IPS-NIHi11 (cell line): ENCODE data around the gene ZFP57.

Source experiments
- DNase-seq: peaks from one replicate; pipeline ENCODE4 v3.0.0; 2012; ENCODE audit warnings: mixed read lengths, low spot score

The ZFP57 gene

DNA sequence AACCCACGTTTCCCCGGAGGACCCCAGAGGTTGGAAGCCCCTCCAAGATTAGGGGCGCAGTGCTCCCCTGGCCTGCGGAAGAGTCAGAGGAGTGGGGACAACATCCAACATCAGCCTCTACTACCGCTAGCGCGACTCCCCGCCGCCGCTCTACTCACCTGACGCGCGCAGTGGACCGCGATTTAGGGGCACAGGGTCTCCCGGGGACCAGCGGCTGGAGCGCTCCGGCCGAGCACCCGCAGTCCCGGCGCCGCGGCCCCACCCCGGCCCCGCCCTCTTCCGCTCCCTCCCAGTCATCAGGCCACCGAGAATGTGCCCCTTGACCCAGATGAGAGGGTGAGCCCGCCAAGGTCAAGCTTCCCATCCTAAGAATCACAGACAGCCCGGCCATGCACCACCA is at the start of gene ZFP57:
Gene ZFP57 (minus strand): TSS at position 249 of the 400 bp plus-strand sequence. CDS start 4,149 bp downstream, outside the sequence.
- no peak for DNase-seq

DNA sequence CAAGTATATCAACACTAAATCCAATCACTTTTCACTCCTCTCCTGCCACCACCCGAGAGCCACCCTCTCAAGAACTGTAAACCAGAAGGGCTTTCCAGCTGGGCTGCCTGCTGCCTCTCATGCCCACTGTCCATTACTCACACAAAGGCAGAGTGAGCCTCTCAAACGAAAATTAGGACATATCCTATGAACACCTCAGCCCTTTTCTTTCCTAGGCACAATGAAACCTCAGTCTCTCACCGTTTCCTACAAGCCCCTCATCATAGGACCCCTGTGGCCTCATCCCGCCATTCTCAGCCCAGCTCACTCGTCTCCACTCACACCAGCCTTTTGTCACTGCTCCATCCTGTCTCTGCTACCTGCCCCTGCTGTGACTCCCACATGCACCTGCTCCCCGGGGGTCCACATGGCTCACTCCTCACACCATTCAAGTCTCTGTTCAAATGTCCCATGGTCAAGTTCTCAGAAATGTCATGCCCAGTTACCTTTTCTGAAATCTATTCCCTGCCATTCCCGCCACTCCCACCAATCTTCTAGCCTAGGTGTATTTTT is 49.7 kb upstream of the ZFP57 start:
- no peak for DNase-seq

DNA sequence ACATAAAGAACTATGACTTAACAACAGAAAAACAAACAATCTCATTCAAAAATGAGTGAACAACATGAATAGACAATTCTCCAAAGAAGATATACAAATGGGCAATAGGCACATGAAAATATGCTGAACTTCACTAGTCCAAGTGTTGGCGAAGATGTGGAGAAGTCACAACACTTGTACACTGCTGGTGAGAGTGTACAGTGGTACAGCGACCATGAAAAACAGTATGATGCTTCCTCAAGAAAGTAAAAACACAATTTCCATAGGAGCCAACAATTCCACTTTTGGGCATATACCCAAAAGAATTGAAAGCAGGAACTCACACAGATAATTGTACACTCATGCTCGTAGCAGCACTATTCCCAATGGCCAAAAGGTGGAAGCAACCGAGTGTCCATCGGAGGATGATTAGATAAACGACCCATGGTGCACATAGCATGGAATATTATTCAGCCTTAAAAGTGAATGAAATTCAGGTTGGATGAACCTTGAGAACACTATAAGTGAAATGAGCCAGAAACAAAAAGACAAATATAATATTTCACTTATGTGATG is 48.9 kb upstream of the ZFP57 start:
- DNase-seq: no peak

DNA sequence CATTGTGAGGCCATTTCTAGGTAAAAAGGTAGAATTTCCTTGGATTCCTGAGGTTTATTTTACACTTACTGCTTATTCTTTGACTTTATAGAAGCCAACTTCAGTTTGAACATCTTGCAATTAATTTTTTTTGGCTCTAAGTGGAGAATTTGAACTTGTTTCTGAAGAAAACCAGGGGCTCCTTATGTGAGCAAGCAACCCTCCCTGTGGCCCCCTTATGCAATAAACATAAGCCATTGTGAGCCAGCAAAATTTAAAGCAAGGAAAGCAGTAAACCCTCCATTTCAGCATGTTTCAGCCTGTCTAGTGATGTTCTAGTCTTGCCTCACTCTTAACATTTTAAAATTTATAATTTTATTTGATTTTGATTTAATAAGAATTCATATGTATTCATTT is 47.9 kb upstream of the ZFP57 start:
- DNase-seq: no peak

DNA sequence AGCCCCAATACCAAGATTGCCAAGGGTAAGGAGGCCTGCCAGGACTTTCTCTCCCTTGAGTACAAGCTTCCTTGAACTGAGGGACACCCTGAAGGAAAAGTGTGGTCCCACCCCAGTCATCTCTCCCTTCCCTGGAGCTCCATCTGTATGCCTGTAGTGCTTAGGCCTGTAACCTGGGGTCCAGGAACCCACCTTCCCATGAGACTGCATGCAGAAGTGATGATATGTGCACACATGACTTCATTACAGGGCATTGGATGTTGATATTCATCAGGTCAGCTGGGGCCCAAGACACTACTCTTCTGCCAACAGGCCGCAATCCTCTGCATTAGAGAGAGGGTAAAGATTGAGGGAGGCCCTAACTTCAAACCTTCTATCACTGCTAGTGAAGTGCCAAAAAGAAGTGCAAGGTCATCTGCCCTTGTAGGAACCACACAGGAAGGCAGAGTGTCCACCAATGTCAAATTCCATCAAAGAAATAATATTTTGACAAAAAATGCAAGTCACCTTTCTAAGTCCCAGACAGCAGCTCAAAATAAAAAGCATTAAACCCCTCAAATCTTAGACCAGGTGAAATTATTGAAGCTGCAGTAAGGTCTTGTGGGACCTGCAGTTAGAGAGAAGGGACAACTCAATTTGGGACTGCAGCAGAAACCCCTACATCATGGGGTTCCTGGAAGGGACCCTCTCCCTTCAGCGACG is 47.4 kb upstream of the ZFP57 start:
- no peak for DNase-seq

DNA sequence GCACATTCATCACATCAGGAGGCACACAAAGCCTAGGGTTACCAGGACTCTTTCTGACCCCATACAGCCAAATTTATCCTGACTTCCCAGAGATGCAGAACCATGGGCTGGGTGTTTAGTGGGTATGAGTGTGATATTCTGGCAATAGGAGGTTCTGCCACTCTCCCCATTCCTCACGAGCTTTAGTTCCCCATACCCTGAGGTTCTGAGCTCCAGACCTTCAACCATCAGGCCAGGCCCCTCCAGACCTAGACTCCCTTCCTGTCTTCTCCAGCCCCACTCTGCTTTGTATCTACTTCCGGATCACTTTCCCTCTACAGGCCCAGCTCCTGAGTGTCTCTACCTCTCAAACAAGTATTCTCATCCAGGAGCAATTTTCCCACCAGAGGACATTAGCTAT is 46.7 kb upstream of the ZFP57 start:
- no peak for DNase-seq

DNA sequence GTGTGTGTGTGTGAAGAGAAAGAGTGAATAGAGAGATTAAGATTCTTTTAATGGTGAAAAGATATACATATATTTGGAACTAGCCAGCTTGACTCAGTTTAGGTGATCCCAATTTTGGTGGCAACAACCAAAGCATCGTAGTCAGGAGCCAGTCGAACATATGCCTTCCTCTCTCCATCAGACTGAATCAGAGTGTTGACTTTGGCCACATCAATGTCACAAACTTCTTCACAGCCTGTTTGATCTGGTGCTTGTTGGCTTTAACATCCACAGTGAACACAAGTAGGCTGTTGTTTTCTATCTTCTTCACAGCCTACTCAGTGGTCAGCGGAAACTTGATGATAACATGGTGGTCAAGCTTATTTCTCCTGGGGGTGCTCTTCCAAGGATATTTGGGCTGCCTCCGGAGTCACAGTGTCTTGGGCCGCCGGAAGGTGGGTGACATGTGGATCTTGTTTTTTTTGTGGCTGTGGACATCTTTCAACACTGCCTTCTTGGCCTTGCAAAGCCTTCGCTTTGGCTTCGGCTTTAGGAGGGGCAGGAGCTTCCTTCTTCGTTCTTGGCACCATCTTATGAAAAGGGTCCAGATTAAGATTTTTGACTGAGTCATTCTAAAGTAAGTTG is 45.7 kb upstream of the ZFP57 start:
- no peak for DNase-seq

DNA sequence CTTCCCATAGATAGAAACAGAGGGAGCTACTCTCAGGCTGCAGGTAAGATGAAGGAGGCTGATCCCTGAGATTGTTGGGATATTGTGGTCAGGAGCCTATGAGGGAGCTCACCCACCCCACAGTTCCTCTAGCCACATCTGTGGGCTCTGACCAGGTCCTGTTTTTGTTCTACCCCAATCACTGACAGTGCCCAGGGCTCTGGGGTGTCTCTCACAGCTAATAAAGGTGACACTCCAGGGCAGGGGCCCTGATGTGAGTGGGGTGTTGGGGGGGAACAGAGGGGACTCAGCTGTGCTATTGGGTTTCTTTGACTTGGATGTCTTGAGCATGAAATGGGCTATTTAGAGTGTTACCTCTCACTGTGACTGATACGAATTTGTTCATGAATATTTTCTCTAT is 45.0 kb upstream of the ZFP57 start:
- no peak for DNase-seq

DNA sequence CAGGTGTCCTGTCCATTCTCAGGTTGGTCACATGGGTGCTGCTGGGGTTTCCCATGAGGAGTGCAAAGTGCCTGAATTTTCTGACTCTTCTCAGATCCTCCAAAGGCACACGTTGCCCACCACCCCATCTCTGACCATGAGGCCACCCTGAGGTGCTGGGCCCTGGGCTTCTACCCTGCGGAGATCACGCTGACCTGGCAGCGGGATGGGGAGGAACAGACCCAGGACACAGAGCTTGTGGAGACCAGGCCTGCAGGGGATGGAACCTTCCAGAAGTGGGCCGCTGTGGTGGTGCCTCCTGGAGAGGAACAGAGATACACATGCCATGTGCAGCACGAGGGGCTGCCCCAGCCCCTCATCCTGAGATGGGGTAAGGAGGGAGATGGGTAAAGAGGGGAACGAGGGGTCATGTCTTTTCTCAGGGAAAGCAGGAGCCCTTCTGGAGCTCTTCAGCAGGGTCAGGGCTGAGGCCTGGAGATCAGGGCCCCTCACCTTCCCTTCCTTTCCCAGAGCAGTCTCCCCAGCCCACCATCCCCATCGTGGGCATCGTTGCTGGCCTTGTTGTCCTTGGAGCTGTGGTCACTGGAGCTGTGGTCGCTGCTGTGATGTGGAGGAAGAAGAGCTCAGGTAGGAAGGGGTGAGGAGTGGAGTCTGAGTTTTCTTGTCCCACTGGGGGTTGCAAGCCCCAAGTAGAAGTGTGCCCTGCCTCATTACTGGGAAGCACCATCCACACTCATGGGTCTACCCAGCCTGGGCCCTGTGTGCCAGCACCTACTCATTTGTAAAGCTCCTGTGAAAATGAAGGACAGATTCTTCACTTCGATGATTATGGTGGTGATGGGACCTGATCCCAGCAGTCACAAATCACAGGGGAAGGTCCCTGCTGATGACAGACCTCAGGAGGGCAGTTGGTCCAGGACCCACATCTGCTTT is 44.3 kb upstream of the ZFP57 start:
- DNase-seq: no peak

DNA sequence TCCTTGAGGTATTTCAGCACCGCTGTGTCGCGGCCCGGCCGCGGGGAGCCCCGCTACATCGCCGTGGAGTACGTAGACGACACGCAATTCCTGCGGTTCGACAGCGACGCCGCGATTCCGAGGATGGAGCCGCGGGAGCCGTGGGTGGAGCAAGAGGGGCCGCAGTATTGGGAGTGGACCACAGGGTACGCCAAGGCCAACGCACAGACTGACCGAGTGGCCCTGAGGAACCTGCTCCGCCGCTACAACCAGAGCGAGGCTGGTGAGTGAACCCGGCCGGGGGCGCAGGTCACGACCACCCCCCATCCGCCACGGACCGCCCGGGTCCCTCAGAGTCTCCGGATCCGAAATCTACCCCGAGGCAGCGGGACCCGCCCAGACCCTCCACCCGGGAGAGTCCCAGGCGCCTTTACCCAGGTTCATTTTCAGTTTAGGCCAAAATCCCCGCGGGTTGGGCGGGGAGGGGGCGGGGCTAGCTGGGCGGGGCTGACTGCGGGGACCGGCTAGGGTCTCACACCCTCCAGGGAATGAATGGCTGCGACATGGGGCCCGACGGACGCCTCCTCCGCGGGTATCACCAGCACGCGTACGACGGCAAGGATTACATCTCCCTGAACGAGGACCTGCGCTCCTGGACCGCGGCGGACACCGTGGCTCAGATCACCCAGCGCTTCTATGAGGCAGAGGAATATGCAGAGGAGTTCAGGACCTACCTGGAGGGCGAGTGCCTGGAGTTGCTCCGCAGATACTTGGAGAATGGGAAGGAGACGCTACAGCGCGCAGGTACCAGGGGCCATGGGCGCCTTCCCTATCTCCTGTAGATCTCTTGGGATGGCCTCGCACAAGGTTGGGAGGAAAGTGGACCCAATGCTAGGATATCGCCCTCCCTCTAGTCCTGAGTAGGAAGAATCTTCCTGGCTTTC is 43.0 kb upstream of the ZFP57 start:
- peak; percentile 80 for DNase-seq

DNA sequence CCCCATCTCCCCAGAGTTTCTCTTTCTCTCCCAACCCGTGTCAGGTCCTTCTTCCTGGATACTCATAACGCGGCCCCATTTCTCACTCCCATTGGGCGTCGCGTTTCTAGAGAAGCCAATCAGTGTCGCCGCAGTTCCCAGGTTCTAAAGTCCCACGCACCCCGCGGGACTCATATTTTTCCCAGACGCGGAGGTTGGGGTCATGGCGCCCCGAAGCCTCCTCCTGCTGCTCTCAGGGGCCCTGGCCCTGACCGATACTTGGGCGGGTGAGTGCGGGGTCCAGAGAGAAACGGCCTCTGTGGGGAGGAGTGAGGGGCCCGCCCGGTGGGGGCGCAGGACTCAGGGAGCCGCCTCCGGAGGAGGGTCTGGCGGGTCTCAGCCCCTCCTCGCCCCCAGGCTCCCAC is 42.3 kb upstream of the ZFP57 start, which contains the start of gene HLA-F:
Gene HLA-F (plus strand): TSS at position 173 of the 404 bp plus-strand sequence. CDS start 30 bp downstream, at position 203.
- DNase-seq: peak; percentile 89

DNA sequence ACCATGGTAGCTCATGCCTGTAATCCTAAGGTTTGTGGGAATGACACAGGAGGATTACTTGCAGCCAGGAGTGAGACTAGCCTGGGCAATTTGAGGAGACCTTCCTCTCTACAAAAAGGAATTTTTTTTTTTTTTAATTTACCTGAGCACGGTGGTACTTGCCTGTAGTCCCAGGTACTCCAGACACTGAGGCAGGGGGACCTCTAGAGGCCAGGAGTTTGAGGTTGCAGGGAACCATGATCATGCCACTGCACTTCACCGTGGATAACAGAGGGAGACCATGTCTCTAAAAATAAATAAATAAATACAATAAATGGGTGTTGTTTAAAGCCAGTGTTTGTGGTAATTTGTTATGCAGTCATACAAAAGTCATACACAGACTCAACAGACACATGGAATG is 39.9 kb upstream of the ZFP57 start:
- DNase-seq: no peak

DNA sequence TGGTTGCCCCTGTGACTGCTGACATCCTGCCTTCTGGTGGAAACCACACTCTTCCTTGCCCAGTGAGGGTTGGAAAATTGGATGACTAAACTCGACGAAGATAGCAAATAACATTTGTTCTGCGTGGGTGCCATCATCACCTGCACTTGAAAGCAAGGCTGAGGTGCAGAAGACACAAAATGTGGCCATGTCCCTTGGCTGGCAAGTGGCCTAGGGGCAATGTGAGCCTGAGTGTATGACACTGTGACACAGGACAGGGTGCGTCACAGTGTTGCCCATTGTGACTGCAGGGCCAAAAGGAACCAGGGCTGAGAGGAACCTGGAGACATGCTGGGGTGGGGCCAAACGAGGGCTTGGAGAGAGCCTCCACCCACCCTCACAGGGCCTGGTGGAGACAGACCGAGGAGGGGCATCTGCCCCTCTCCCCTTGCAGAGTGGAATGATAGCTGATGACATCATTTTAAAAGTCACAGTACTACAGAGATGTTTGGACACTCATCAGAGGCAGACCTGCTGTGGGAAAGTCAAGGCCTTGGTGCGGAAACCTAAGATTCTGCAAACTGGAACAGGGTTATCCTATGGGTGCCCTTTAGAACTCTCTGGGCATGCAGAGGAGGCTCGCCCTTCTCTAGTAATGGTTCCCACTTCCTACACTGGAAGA is 29.5 kb upstream of the ZFP57 start:
- DNase-seq: no peak

DNA sequence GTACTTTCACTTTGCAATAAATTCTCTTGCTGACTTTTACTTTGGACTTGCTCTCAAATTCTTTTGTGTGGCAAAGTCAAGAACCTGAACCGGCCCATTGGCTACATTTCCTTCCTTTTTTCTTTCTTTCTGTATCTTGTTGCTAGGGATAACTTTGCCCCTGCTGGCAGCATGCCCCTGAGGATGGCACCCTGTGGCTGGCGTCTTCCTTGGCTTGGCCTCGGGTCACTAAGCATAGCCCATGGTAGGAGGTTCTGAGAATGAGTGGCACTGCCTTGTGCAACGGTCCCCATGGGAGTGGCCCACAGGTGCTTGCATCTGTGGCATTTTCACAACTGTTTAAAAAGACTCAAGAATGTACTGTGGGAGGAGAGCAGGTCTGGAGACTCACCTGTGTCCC is 28.2 kb upstream of the ZFP57 start:
- DNase-seq: no peak

DNA sequence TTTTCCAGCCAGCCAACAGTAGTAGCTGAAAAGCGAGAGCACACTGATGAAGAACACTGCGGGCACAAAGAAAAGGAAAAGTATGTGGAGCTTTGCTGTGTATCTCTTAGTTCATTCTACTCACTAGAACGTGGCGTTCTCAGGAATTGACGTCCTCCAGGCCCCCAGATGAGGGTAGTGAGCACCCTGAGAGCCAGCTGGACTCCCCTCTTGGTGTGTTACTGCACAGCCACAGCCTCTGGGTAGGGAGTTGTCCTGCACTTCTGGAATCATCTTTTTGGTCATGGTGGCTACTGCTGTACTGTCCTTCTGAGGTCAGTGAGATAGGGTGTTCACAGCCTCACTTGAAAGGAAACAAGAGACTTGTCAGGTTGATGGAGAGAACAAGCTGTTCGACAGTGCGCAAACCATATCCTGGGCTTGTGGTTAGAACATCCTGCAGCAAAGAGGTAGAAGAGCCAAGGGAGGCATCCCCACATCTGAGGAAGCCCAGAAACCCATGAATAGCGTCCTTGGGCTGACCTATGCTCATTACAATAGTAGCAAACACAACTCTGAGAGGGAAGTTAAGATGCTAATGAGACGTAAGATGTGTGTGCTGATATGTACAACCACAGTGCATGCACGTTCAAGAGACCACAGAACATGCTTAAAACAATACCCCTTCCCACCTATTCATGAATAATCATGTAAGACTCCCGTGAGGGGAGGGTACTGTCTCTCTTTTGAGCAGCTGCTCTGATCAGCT is 27.7 kb upstream of the ZFP57 start:
- no peak for DNase-seq

DNA sequence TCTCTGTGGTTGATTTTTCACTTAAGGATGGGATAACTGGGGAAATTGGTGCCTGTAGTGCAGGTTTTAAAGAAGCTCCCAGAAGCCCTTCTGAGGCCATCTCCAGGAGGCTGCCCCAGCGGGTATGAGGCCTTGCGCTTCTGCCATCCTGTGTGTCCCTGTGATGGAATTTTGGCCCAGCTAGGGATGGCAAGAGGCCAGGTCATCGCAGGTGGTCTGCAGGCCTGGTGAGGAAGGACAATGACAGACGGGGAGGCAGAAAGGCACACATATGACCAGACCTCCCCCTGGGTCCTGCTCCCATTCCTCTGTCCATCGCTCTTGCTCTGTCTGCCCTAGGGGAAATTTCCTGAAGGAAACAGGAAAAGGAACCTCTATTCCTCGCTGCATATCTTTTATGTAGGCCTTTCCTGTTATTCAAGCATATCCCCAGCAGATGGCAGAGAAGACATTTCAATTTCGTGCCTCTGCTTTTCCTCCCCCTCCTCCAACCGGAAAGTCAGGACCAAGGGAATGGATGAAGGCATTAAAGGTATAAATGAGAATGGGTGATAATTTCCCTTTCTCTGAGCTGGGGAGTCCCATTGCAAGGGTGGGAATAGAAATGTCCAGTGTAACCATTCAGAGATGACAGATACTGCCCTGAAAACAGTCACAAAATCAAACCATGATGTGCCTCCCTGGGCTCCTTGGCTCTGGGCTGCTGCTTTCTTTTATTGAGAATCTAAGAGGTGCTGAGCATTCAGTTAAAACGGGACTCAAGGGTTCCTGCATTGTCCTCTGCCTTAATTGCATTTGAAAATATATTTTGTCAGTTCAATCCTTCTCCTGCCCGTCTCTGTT is 24.7 kb upstream of the ZFP57 start:
- peak; percentile 64 for DNase-seq

DNA sequence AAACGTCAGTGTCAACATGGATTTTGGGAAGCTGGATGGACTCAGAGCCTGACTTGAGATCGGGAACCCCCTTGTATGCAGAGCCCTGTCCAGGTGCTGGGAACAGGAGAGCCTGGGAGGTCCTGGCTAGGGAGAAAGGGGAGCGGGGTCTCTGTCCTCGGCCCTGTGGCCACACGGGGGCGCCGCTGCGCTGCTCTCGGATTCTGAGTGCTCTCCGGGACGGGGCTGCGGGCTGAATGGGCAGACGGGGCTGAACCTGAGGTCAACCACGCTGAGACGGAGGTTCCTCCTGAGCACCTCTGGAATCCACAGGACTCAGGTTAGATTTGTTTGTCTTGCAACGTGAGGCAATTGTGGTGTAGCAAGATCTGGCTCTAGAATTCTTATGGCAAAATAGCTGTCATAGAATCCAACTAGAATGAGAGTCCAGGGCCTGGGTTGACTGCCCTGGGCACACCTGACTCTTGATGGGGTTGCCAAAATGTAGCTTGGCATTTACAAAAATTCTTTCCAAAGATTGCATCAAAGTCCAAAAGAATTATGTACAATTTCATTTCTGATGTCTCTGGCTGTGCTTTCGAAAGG is 21.7 kb upstream of the ZFP57 start:
- DNase-seq: peak; percentile 84
